Caco-2 (cell line): ENCODE measurements around the gene SIK2. TPM values are rescaled to one million over a fixed set of nuclear protein-coding genes. Genes with fewer than 3 reads are reported as not detected.
A peak's percentile ranks its signal among the peaks of the same experiment; 100 is the strongest.

Experiments used
- BruUV-seq: library from RNA; stranded (reverse); fragments of 400-500 nt; replicated peaks from 2 replicates; lab custom pipeline; 2021; lab: Mats Ljungman, UMichigan
- CTCF ChIA-PET: fragments of 300-600 bp; sonication (Branson Sonifier 250); formaldehyde crosslinking; loops from one replicate; lab custom pipeline; 2022; ENCODE audit warnings: antibody characterized with exemption; lab: Charles Lee
- POLR2A ChIA-PET: fragments of 300-600 bp; sonication (Branson Sonifier 250); formaldehyde crosslinking; loops from one replicate; lab custom pipeline; 2022; ENCODE audit warnings: antibody characterized with exemption; lab: Charles Lee
- DNase-seq, 2 experiments: peaks; one replicate each; pipeline versions ENCODE4 v3.0.0 to v3.0.0-alpha.2; 2020 to 2022
- H3K27me3 ChIP-seq: replicated peaks from 2 replicates; pipeline ENCODE4 v1.6.0; 2011; ENCODE audit warnings: low read length; ENCODE audit not compliant: control insufficient read depth, insufficient read depth
- H3K36me3 ChIP-seq: 2 replicates; pipeline ENCODE4 v1.5.1; 2011; ENCODE audit warnings: low read length; ENCODE audit not compliant: control insufficient read depth, insufficient read depth
- H3K4me1 ChIP-seq: fragments of 250-450 bp; sonication (Bioruptor Pico); 2 replicates; pipeline ENCODE4 v1.5.1; 2020; ENCODE audit warnings: mild to moderate bottlenecking
- H3K4me3 ChIP-seq: 2 replicates; pipeline ENCODE4 v1.5.1; 2011; ENCODE audit warnings: low read depth, mild to moderate bottlenecking, control low read depth, low read length
- H3K9me3 ChIP-seq: fragments of 250-450 bp; sonication (Bioruptor Pico); 2 replicates; pipeline ENCODE4 v1.5.1; 2020; ENCODE audit warnings: mild to moderate bottlenecking, moderate library complexity
- H3K27ac Mint-ChIP-seq: one replicate; pipeline ENCODE4 v1.8.0; 2022; ENCODE audit warnings: mixed read lengths; ENCODE audit not compliant: unreplicated experiment
- H3K27me3 Mint-ChIP-seq: one replicate; pipeline ENCODE4 v1.8.0; 2022; ENCODE audit warnings: mixed read lengths; ENCODE audit not compliant: insufficient read depth, unreplicated experiment
- H3K36me3 Mint-ChIP-seq: one replicate; pipeline ENCODE4 v1.8.0; 2022; ENCODE audit warnings: mild to moderate bottlenecking, mixed read lengths; ENCODE audit not compliant: insufficient read depth, unreplicated experiment
- H3K4me1 Mint-ChIP-seq: one replicate; pipeline ENCODE4 v1.8.0; 2022; ENCODE audit warnings: low read depth, mixed read lengths; ENCODE audit not compliant: unreplicated experiment
- H3K4me3 Mint-ChIP-seq: one replicate; pipeline ENCODE4 v1.8.0; 2022; ENCODE audit warnings: mild to moderate bottlenecking, moderate library complexity, mixed read lengths; ENCODE audit not compliant: unreplicated experiment
- H3K9me3 Mint-ChIP-seq: one replicate; pipeline ENCODE4 v1.8.0; 2022; ENCODE audit warnings: mixed read lengths; ENCODE audit not compliant: unreplicated experiment
- CTCF ChIP-seq, 2 experiments: fragments of 200-600 bp in 1 of 2; IDR thresholded peaks; 1 replicate in 1 of 2; 2 replicates in 1 of 2; pipeline versions ENCODE4 v1.5.1 to v1.8.0; 2011 to 2022; ENCODE audit warnings: antibody characterized with exemption in 1 of 2, control low read depth in 1 of 2, inconsistent platforms in 1 of 2, low read depth in 1 of 2, low read length in 1 of 2, mild to moderate bottlenecking in 1 of 2, moderate library complexity in 1 of 2; ENCODE audit not compliant: insufficient read depth in 1 of 2, severe bottlenecking in 1 of 2, unreplicated experiment in 1 of 2
- intact Hi-C: fragments of 100-400 bp; cut with micrococcal nuclease; formaldehyde crosslinking; loops from one replicate; pipeline ENCODE4 v1.10.0; 2022; ENCODE audit not compliant: unreplicated experiment
- total RNA-seq: library from RNA; stranded (reverse); gene quantifications from 2 replicates; pipeline ENCODE4 v1.2.3, GENCODE V29; 2022

SIK2 gene
- total RNA-seq, 1 experiment from 2014 or later: 40.2 TPM

DNA sequence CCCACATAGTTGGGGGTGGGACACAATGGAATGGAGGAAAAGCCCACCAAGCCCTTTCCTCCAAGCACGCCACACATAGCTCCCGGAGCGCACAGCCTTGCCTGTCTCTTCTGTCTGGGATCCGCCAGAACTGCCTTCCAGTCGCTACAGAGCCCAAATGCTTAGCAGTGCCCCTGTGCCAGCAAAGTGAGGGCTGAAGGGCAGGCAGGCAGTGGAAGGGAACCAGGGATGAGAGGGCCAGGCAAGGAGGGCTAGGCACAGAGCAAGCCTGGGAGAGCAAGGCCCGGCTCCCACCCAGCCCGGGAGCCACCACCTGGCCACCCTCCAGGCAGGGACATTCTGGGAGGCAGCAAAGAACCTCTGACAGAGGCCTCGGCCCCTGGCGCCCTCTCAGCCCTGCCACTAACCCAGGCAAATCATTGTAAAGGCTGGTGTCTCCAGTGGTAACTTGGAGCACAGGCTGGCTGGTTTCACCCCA is 131.4 kb downstream of the SIK2 start:
- no TSS peak for BruUV-seq
- ChIA-PET CTCF (interaction anchor here (1.5 kb wide), 1 partner anchor 131 kb away, joined by 4 read pairs; the partner anchor contains the start of gene SIK2), POLR2A (no interaction called here)
- Mint-ChIP-seq H3K4me3 (no peak overlapping the region), H3K9me3 (no peaks in the 10 kb centered on the region), H3K36me3 (peaks cover 68% of the 10 kb centered on the region), H3K27ac (peak overlapping the region; percentile 28), H3K4me1 (peaks cover 10% of the 10 kb centered on the region), H3K27me3 (no peaks in the 10 kb centered on the region)
- intact Hi-C loops: no loop called here
- Histone ChIP-seq H3K4me1 (peaks cover 8% of the 10 kb centered on the region), H3K4me3 (no peak overlapping the region), H3K36me3 (peaks cover 3% of the 10 kb centered on the region), H3K27me3 (no peaks in the 10 kb centered on the region), H3K9me3 (no peaks in the 10 kb centered on the region)
- DNase-seq: no peak
- no peak for TF ChIP-seq CTCF (IDR thresholded peaks at IDR 0.05; ENCODE audit: insufficient read depth in 1 of 2, low read depth in 1 of 2, low read length in 1 of 2, severe bottlenecking in 1 of 2, unreplicated experiment in 1 of 2)

GRCh38 chr11:111734101-111734953 is 132.1 kb downstream of the SIK2 start:
- CTCF ChIA-PET: interaction anchor here (1.5 kb wide), 1 partner anchor 132 kb away, joined by 4 read pairs; the partner anchor contains the start of gene SIK2

DNA sequence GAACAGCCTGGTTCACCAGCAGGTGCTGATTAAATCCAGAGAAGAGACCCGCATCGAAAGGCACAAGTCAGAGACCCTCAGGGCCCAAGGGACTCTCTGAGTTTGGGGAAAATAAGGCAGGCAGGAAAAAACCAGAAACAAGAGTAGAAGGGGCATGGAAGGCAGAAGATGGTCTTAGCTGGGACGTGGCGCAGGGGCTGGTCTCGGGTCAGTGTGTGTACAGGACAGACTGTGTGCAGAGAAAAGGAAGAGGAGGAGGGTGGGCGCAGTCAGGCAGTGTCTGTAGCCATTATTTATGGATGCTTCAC is 132.7 kb downstream of the SIK2 start:
- CTCF ChIA-PET: no interaction called here

More at GRCh38 chr11:111734101-111734953, 132.1 kb downstream of the SIK2 start:
- BruUV-seq: no TSS peak
- H3K4me1 ChIP-seq: peaks cover 13% of the 10 kb centered on the region
- TF ChIP-seq CTCF (IDR thresholded peaks at IDR 0.05; ENCODE audit: insufficient read depth in 1 of 2, low read depth in 1 of 2, low read length in 1 of 2, severe bottlenecking in 1 of 2, unreplicated experiment in 1 of 2): no peak
- H3K4me1 Mint-ChIP-seq: peaks cover 13% of the 10 kb centered on the region
- no peak overlapping the region for H3K27ac Mint-ChIP-seq
- H3K36me3 Mint-ChIP-seq: peaks cover 69% of the 10 kb centered on the region
- H3K36me3 ChIP-seq: peaks cover 3% of the 10 kb centered on the region
- H3K4me3 ChIP-seq: no peak overlapping the region
- intact Hi-C loops: no loop called here
- H3K27me3 ChIP-seq: no peaks in the 10 kb centered on the region
- H3K9me3 ChIP-seq: no peaks in the 10 kb centered on the region
- DNase-seq: no peak
- H3K9me3 Mint-ChIP-seq: no peaks in the 10 kb centered on the region
- H3K27me3 Mint-ChIP-seq: no peaks in the 10 kb centered on the region
- POLR2A ChIA-PET: no interaction called here
- no peak overlapping the region for H3K4me3 Mint-ChIP-seq

More for the DNA sequence above, 132.7 kb downstream of the SIK2 start:
- H3K9me3 Mint-ChIP-seq: no peaks in the 10 kb centered on the region
- intact Hi-C loops: no loop called here
- Histone ChIP-seq H3K27me3 (no peaks in the 10 kb centered on the region), H3K9me3 (no peaks in the 10 kb centered on the region), H3K36me3 (peaks cover 3% of the 10 kb centered on the region), H3K4me3 (no peak overlapping the region), H3K4me1 (peaks cover 13% of the 10 kb centered on the region)
- H3K36me3 Mint-ChIP-seq: peaks cover 69% of the 10 kb centered on the region
- H3K4me3 Mint-ChIP-seq: no peak overlapping the region
- no peak for DNase-seq
- H3K4me1 Mint-ChIP-seq: peaks cover 13% of the 10 kb centered on the region
- BruUV-seq: no TSS peak
- no peak for TF ChIP-seq CTCF (IDR thresholded peaks at IDR 0.05; ENCODE audit: insufficient read depth in 1 of 2, low read depth in 1 of 2, low read length in 1 of 2, severe bottlenecking in 1 of 2, unreplicated experiment in 1 of 2)
- no peaks in the 10 kb centered on the region for H3K27me3 Mint-ChIP-seq
- no peak overlapping the region for H3K27ac Mint-ChIP-seq
- POLR2A ChIA-PET: no interaction called here
